K562 (cell line): ENCODE measurements around the gene RABGAP1. TPM values are rescaled to one million over a fixed set of nuclear protein-coding genes. Genes with fewer than 3 reads are reported as not detected.

ENCODE experiments used
- ATAC-seq: fragments of 200-7000 bp; cut with Tn5 transposase; 3 replicates; pipeline ENCODE4 v1.9.1; 2020; ENCODE audit warnings: moderate library complexity
- Bru-seq: library from RNA; stranded (reverse); fragments of 400-500 nt; gene quantifications from one replicate; lab custom pipeline; 2021; lab: Mats Ljungman, UMichigan
- BruChase-seq, 2 experiments: library from RNA; stranded (reverse); fragments of 400-500 nt; gene quantifications; one replicate each; lab custom pipeline; 2021; lab: Mats Ljungman, UMichigan
- BruUV-seq: library from RNA; stranded (reverse); fragments of 400-500 nt; replicated peaks from 2 replicates; lab custom pipeline; 2021; lab: Mats Ljungman, UMichigan
- CTCF ChIA-PET: fragments of 300-600 bp; formaldehyde crosslinking; extraction: SDS; loops from one replicate; lab custom pipeline; 2021; ENCODE audit warnings: low intra/inter-chr PET ratio; lab: Yijun Ruan, JAX
- POLR2A ChIA-PET: fragments of 300-600, 350-650 bp; sonication (Branson Sonifier 250); formaldehyde crosslinking; extraction: SDS; loops from one replicate; lab custom pipeline; 2021; ENCODE audit warnings: antibody characterized with exemption, inconsistent platforms; lab: Yijun Ruan, JAX
- DNase-seq, 4 experiments: peaks; one replicate each; pipeline versions ENCODE4 v3.0.0 to v3.0.0-alpha.2; 2011 to 2018; ENCODE audit warnings: low spot score in 3 of 4, mixed read lengths in 3 of 4; ENCODE audit errors: extremely low read depth in 1 of 4
- FAIRE-seq: peaks from 2 replicates; lab custom pipeline; 2011; peaks lifted over from hg19 to GRCh38; lab: Jason Lieb, UNC
- H2AFZ ChIP-seq: 2 replicates; pipeline ENCODE4 v1.6.0; 2011; ENCODE audit warnings: low read depth, low read length, control low read depth, inconsistent platforms
- H3K27ac ChIP-seq: fragments of 200-600 bp; 3 replicates; pipeline ENCODE4 v1.8.0; 2011; ENCODE audit warnings: low read depth, mild to moderate bottlenecking, control low read depth, inconsistent platforms, low read length, moderate library complexity, mixed read lengths; ENCODE audit errors: extremely low read depth
- H3K27me3 ChIP-seq, 2 experiments: fragments of 300-600 bp in 1 of 2; 2 replicates in 1 of 2; 3 replicates in 1 of 2; pipeline versions ENCODE4 v1.6.0 to v1.8.0; 2011; ENCODE audit warnings: inconsistent platforms in 2 of 2, low read length in 2 of 2, mild to moderate bottlenecking in 1 of 2, mixed read lengths in 1 of 2, moderate library complexity in 1 of 2; ENCODE audit not compliant: control insufficient read depth in 2 of 2, insufficient read depth in 2 of 2
- H3K36me3 ChIP-seq: fragments of 300-600 bp; 3 replicates; pipeline ENCODE4 v1.8.0; 2011; ENCODE audit warnings: mild to moderate bottlenecking, low read length, inconsistent platforms; ENCODE audit not compliant: control insufficient read depth, insufficient read depth
- H3K4me1 ChIP-seq, 2 experiments: fragments of 200-600 bp in 1 of 2; replicated peaks in 1 of 2; 2 replicates in 1 of 2; 3 replicates in 1 of 2; pipeline versions ENCODE4 v1.5.1 to v1.8.0; 2011; ENCODE audit warnings: inconsistent platforms in 2 of 2, low read length in 2 of 2, mild to moderate bottlenecking in 1 of 2, mixed read lengths in 1 of 2, moderate library complexity in 1 of 2; ENCODE audit not compliant: control insufficient read depth in 2 of 2, insufficient read depth in 2 of 2
- H3K4me2 ChIP-seq: 2 replicates; pipeline ENCODE4 v1.6.1; 2011; ENCODE audit warnings: low read length, control low read depth, inconsistent platforms, mixed read lengths; ENCODE audit not compliant: insufficient read depth
- H3K4me3 ChIP-seq: fragments of 200-600 bp; sonication (generic), shearing (Covaris generic); 2 replicates; pipeline ENCODE4 v1.5.1; 2016; ENCODE audit warnings: control low read depth, inconsistent platforms
- H3K79me2 ChIP-seq: fragments of 200-600 bp; 3 replicates; pipeline ENCODE4 v1.8.0; 2011; ENCODE audit warnings: low read length, inconsistent platforms; ENCODE audit not compliant: control insufficient read depth, insufficient read depth
- H3K9ac ChIP-seq, 2 experiments: 2 replicates each; pipeline versions ENCODE4 v1.6.0 to v1.6.1; 2011; ENCODE audit warnings: low read depth in 2 of 2, low read length in 2 of 2, control low read depth in 1 of 2, inconsistent platforms in 1 of 2, mild to moderate bottlenecking in 1 of 2, mixed read lengths in 1 of 2; ENCODE audit not compliant: insufficient read depth in 1 of 2
- H3K9me1 ChIP-seq: one replicate; pipeline ENCODE4 v1.6.0; 2011; ENCODE audit warnings: inconsistent platforms, mild to moderate bottlenecking, low read length, moderate library complexity; ENCODE audit not compliant: control insufficient read depth, insufficient read depth
- H3K9me3 ChIP-seq: replicated peaks from 2 replicates; pipeline ENCODE4 v1.5.1; 2011; ENCODE audit warnings: low read depth, low read length, inconsistent platforms; ENCODE audit not compliant: control insufficient read depth, insufficient read depth
- H4K20me1 ChIP-seq: replicated peaks from 2 replicates; pipeline ENCODE4 v1.6.1; 2011; ENCODE audit warnings: low read length, inconsistent platforms, mixed read lengths; ENCODE audit not compliant: control insufficient read depth, insufficient read depth
- BRD9 ChIP-seq: fragments of 450-650 bp; IDR thresholded peaks from 2 replicates; pipeline ENCODE4 v1.6.1; 2018; ENCODE audit warnings: low read depth; ENCODE audit not compliant: partially characterized antibody
- CHD2 ChIP-seq: IDR thresholded peaks from 2 replicates; pipeline ENCODE4 v1.6.1; 2011; ENCODE audit warnings: low read depth, low read length
- COPS2 ChIP-seq: fragments of 450-650 bp; conservative IDR thresholded peaks from 2 replicates; pipeline ENCODE4 v1.6.1; 2016; ENCODE audit warnings: mild to moderate bottlenecking, moderate library complexity
- DMBX1 ChIP-seq: fragments of 250-450 bp; sonication (Bioruptor Pico); IDR thresholded peaks from 2 replicates; pipeline ENCODE4 v1.8.0; 2022; ENCODE audit warnings: inconsistent platforms, mild to moderate bottlenecking, moderate library complexity, borderline replicate concordance
- EP400 ChIP-seq: fragments of 450-650 bp; IDR thresholded peaks from 2 replicates; pipeline ENCODE4 v1.6.1; 2017; ENCODE audit warnings: antibody characterized with exemption, mild to moderate bottlenecking, moderate library complexity
- NCOA4 ChIP-seq: fragments of 450-650 bp; IDR thresholded peaks from 2 replicates; pipeline ENCODE4 v1.6.1; 2018; ENCODE audit warnings: mild to moderate bottlenecking; ENCODE audit not compliant: partially characterized antibody
- POU5F1 ChIP-seq: fragments of 150-350 bp; IDR thresholded peaks from 2 replicates; pipeline ENCODE4 v1.6.1; 2014; ENCODE audit warnings: borderline replicate concordance, low read length, low read depth, mild to moderate bottlenecking; ENCODE audit not compliant: partially characterized antibody
- SMC3 ChIP-seq: conservative IDR thresholded peaks from 2 replicates; pipeline ENCODE4 v1.6.1; 2011; ENCODE audit warnings: low read depth, low read length, improper control_type of control experiment; ENCODE audit not compliant: insufficient read depth
- ZNF384 ChIP-seq: IDR thresholded peaks from 2 replicates; pipeline ENCODE4 v1.6.1; 2012; ENCODE audit warnings: low read depth, low read length, improper control_type of control experiment
- ZNF780A ChIP-seq: fragments of 250-450 bp; sonication (Bioruptor Pico); IDR thresholded peaks from 2 replicates; pipeline ENCODE4 v1.5.0; 2021; ENCODE audit warnings: mild to moderate bottlenecking
- WGBS: fragments of 100-300 bp; shearing (Covaris generic); methylation state at CpG from one replicate; pipeline ENCODE4 v1.1.6; 2016; ENCODE audit warnings: low coverage, mixed read lengths; ENCODE audit not compliant: insufficient coverage; ENCODE audit errors: missing lambda C conversion rate; 5-methylcytosine and 5-hydroxymethylcytosine counted together
- in situ Hi-C: fragments of 300-500 bp; cut with MboI; formaldehyde crosslinking; loops from 4 replicates; pipeline ENCODE4 v1.15.0; 2018; ENCODE audit warnings: inconsistent platforms, mixed read lengths
- intact Hi-C: fragments of 100-400 bp; cut with micrococcal nuclease; formaldehyde crosslinking; loops from 2 replicates; pipeline ENCODE4 v1.14.2; 2022
- long read RNA-seq, 3 experiments: library from polyadenylated mRNA in 2 of 3; library from RNA in 1 of 3; unstranded in 2 of 3; stranded (forward) in 1 of 3; transcript quantifications; one replicate each; pipeline ENCODE4 v2.0.0, GENCODE V29; 2019 to 2022
- polyA minus RNA-seq, 3 experiments: library from RNA; depleted of rRNA, polyadenylated mRNA; stranded (reverse); fragments of >200 nt; gene quantifications; 2 replicates each; pipeline ENCODE4 v1.2.3, GENCODE V29; 2011
- polyA plus RNA-seq, 8 experiments: library from polyadenylated mRNA; depleted of rRNA in 4 of 8; stranded (reverse) in 5 of 8; unstranded in 3 of 8; fragments of >200 nt; fragmentation: Nextera tagmentation in 2 of 8; fragmentation: Illumina TruSeq in 1 of 8; extraction: Ambion mirVana in 2 of 8; extraction: Trizol in 1 of 8; gene quantifications; 2 replicates each; pipeline versions ENCODE4 v1.2.1 to v1.2.3, GENCODE V29; 2011 to 2014; ENCODE audit warnings: inconsistent platforms in 1 of 8, missing spikeins in 1 of 8
- total RNA-seq, 7 experiments: library from RNA; depleted of rRNA in 6 of 7; stranded (reverse); fragments of >200 nt in 6 of 7; fragmentation: Illumina TruSeq in 2 of 7; extraction: Trizol in 2 of 7; gene quantifications; 2 replicates each; pipeline versions ENCODE4 v1.2.1 to v1.2.3, GENCODE V29; 2011 to 2021; ENCODE audit warnings: low replicate concordance in 1 of 7
- TF ChIP-seq, protein P1 (sequence below): fragments of 250-450 bp; sonication (Bioruptor Pico); IDR thresholded peaks from 2 replicates; pipeline ENCODE4 v1.8.0; 2022; ENCODE audit warnings: moderate library complexity, mild to moderate bottlenecking, inconsistent platforms
- TF ChIP-seq, protein P2 (sequence below): fragments of 450-650 bp; IDR thresholded peaks from 2 replicates; pipeline ENCODE4 v1.6.1; 2018; ENCODE audit warnings: mild to moderate bottlenecking, low read depth; ENCODE audit not compliant: partially characterized antibody

Gene RABGAP1
- 103 and 147 TPM in 2 replicates for total RNA-seq (2011; cell fraction: chromatin; rRNA removed; ENCODE audit: low replicate concordance)
- total RNA-seq (2011; cell fraction: nucleolus; rRNA removed) = 25.3 and 30.7 TPM in 2 replicates
- total RNA-seq (2011; cell fraction: nucleoplasm; rRNA removed) = 45.7 and 53.1 TPM in 2 replicates
- total RNA-seq (2014; rRNA removed) (5.1 and 6.8 TPM in 2 replicates), total RNA-seq (2014; rRNA removed; fragmentation: Illumina TruSeq; extraction: Trizol) (15.7 and 16.3 TPM in 2 replicates), total RNA-seq (2015; rRNA removed; fragmentation: Illumina TruSeq; extraction: Trizol) (14.1 and 16.5 TPM in 2 replicates), total RNA-seq (2021) (12.6 and 15.3 TPM in 2 replicates), polyA plus RNA-seq (2011; rRNA removed) (21.0 and 22.7 TPM in 2 replicates), polyA plus RNA-seq (2014; fragmentation: Illumina TruSeq; extraction: Trizol) (9.6 and 13.1 TPM in 2 replicates), polyA plus RNA-seq (2014; fragmentation: Nextera tagmentation; extraction: Ambion mirVana) (1 to 10 TPM; 1.5 to 2.2 TPM), polyA plus RNA-seq (2014; rRNA removed) (7.7 and 9.8 TPM in 2 replicates), polyA minus RNA-seq (2011; rRNA and poly(A)+ RNA removed) (30.5 and 41.7 TPM in 2 replicates), Bru-seq, nascent RNA (percentile 74 among the genes with signal in this experiment), BruChase-seq, experiment 1, labeled RNA remaining after a 2-hour chase (percentile 76 among the genes with signal in this experiment), BruChase-seq, experiment 2, labeled RNA remaining after a 6-hour chase (percentile 75 among the genes with signal in this experiment)
- polyA plus RNA-seq (2011; cell fraction: cytosol; rRNA removed) = 4.0 and 8.5 TPM in 2 replicates
- polyA plus RNA-seq (2011; cell fraction: nucleus; rRNA removed) = 19.9 and 21.0 TPM in 2 replicates
- polyA plus RNA-seq (2012) = 7.6 and 8.2 TPM in 2 replicates
- polyA minus RNA-seq (2011; cell fraction: cytosol; rRNA and poly(A)+ RNA removed) = 6.6 and 11.8 TPM in 2 replicates
- 24.9 and 52.1 TPM in 2 replicates for polyA minus RNA-seq (2011; cell fraction: nucleus; rRNA and poly(A)+ RNA removed)
- long read RNA-seq, experiment 1, full-length matches to known transcripts = 6 of 41 reads
- long read RNA-seq, experiment 1, partial matches to known transcripts = 12 of 41 reads
- long read RNA-seq, experiment 1, other reads (novel, unspliced or antisense) = 23 of 41 reads
- long read RNA-seq, experiment 2, partial matches to known transcripts = 6 of 9 reads
- long read RNA-seq, experiment 2, other reads (novel, unspliced or antisense) = 3 of 9 reads
- long read RNA-seq, experiment 3, partial matches to known transcripts = 2 of 6 reads
- long read RNA-seq, experiment 3, other reads (novel, unspliced or antisense) = 4 of 6 reads

DNA sequence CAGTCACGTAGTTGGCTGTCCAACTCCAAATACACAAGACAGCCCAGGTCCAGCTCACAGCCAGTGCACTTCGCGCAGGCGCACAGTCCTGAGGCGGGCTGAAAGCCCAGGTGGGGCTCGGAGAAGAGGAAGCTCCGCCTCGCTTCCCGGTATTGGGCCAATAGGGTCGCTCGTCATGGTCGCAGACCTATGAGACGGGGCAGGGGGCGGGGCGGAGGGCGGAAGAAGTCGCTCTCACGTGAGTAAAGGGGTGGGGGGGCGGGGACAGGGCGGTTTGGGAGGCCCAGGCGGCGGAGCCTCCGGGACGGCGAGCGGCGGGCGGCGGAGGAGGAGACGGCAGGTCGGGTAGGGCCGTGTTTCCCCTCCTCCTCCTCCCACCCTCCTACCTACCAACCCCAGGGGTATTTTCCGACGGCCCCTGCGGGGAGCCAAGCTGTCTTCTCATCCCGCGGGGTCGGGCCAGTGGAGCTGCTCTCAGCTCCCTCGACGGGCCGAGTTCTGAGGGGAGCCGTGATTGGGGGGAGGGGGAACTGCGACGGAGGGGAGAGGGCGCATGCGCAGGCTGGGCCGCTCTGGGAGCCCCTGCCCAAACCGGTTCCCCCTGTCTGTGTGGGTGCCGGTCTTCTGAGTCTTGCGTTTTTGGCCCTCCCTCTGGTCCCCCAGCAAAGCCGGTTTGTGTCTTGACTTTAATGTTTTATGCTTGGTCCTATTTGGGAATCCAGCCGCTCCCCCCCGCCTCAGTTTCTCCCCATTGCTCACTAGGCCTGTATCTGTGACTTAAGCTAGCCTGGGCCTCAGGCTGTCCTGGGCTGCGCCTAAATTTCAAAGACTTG, at the start of gene RABGAP1:
Gene RABGAP1 (plus strand): TSS at position 272 of the 833 bp plus-strand sequence. CDS start 16,040 bp downstream, outside the sequence.
- Histone ChIP-seq H3K9me1 (no peaks in the 10 kb centered on the region), H3K4me1 (peaks cover 13 to 14% of the 10 kb centered on the region in 2 experiments; a peak in 4 of 5 replicates), H3K4me2 (peak within 1 kb of the TSS; percentile 99), H3K36me3 (peaks cover 31% of the 10 kb centered on the region), H4K20me1 (no peaks in the 10 kb centered on the region), H3K79me2 (peaks cover 45% of the 10 kb centered on the region), H3K9me3 (no peaks in the 10 kb centered on the region; the same call in 1 of the 2 replicates), H3K27me3 (no peaks in the 10 kb centered on the region), H3K4me3 (peak within 1 kb of the TSS; percentile 57), H3K9ac (peak within 1 kb of the TSS; percentile 67 to 93), H3K27ac (peak within 1 kb of the TSS; percentile 62), H2AFZ (peak within 1 kb of the TSS; percentile 92)
- DNase-seq (peak; percentile 95 to 99 (median 98)), ATAC-seq (peak; percentile 96), FAIRE-seq (peak; percentile 99)
- WGBS = 2% methylated on average over 31 of the region's 54 CpGs
- in situ Hi-C loops = no loop called here
- BruUV-seq = no TSS peak
- ChIA-PET CTCF (no interaction called here), POLR2A (interaction anchor here (0.6 to 1.5 kb wide), 13 partner anchors 8 to 1873 kb away, joined by 3 to 12 read pairs (median 3); partner anchors contain the start of genes ZBTB26 and ZBTB6)
- intact Hi-C loops = no loop called here
- no peak for TF ChIP-seq NCOA4
- peak; percentile 56; the same call in 1 of the 2 replicates for TF ChIP-seq EP400
- no peak for TF ChIP-seq SMC3
- no peak; the same call in 1 of the 2 replicates for TF ChIP-seq DMBX1
- TF ChIP-seq CHD2 = peak; percentile 31; the same call in 1 of the 2 replicates
- TF ChIP-seq BRD9 = no peak
- TF ChIP-seq ZNF780A = no peak
- no peak for TF ChIP-seq COPS2
- TF ChIP-seq, protein P1, sequence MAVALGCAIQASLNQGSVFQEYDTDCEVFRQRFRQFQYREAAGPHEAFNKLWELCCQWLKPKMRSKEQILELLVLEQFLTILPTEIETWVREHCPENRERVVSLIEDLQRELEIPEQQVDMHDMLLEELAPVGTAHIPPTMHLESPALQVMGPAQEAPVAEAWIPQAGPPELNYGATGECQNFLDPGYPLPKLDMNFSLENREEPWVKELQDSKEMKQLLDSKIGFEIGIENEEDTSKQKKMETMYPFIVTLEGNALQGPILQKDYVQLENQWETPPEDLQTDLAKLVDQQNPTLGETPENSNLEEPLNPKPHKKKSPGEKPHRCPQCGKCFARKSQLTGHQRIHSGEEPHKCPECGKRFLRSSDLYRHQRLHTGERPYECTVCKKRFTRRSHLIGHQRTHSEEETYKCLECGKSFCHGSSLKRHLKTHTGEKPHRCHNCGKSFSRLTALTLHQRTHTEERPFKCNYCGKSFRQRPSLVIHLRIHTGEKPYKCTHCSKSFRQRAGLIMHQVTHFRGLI = no peak
- no peak for TF ChIP-seq ZNF384
- no peak for TF ChIP-seq POU5F1
- TF ChIP-seq, protein P2, sequence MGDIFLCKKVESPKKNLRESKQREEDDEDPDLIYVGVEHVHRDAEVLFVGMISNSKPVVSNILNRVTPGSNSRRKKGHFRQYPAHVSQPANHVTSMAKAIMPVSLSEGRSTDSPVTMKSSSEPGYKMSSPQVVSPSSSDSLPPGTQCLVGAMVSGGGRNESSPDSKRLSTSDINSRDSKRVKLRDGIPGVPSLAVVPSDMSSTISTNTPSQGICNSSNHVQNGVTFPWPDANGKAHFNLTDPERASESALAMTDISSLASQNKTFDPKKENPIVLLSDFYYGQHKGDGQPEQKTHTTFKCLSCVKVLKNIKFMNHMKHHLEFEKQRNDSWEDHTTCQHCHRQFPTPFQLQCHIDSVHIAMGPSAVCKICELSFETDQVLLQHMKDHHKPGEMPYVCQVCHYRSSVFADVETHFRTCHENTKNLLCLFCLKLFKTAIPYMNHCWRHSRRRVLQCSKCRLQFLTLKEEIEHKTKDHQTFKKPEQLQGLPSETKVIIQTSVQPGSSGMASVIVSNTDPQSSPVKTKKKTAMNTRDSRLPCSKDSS = no peak
